HL-60 (cell line): ENCODE measurements around the gene DOCK10.
"Not testable (repeated sequence)": the region's sequence is repeated elsewhere in the genome, so short reads cannot be mapped to it uniquely, and the experiment has no call there.

Experiments used
- GABPA ChIP-seq: IDR thresholded peaks from 2 replicates; pipeline ENCODE4 v1.6.1; 2012; ENCODE audit warnings: low read depth
- POLR2AphosphoS5 ChIP-seq: IDR thresholded peaks from 2 replicates; pipeline ENCODE4 v1.6.1; 2012; ENCODE audit warnings: low read depth
- TF ChIP-seq, protein P1 (sequence below): IDR thresholded peaks from one replicate; pipeline ENCODE4 v1.5.1; 2011; ENCODE audit warnings: low read length, control low read depth, inconsistent platforms; ENCODE audit not compliant: insufficient read depth

DNA sequence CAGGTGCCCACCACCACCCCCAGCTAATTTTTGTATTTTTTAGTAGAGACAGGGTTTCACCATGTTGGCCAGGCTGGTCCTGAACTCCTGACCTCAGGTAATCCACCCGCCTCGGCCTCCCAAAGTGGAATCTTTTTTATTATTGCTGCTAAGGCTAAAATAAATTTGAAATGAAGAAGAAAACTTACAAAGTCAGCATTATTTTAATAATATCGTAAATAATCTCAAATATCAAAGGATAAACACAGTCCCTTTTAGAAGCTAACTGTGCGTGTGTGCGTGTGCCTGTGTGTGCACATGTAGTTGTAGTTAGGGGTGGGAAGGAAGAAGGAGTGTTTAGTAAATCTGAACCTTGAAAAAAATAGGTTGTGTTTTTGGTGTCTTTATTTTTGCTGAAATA lies 125.0 kb downstream of the DOCK10 start:
- TF ChIP-seq, protein P1, sequence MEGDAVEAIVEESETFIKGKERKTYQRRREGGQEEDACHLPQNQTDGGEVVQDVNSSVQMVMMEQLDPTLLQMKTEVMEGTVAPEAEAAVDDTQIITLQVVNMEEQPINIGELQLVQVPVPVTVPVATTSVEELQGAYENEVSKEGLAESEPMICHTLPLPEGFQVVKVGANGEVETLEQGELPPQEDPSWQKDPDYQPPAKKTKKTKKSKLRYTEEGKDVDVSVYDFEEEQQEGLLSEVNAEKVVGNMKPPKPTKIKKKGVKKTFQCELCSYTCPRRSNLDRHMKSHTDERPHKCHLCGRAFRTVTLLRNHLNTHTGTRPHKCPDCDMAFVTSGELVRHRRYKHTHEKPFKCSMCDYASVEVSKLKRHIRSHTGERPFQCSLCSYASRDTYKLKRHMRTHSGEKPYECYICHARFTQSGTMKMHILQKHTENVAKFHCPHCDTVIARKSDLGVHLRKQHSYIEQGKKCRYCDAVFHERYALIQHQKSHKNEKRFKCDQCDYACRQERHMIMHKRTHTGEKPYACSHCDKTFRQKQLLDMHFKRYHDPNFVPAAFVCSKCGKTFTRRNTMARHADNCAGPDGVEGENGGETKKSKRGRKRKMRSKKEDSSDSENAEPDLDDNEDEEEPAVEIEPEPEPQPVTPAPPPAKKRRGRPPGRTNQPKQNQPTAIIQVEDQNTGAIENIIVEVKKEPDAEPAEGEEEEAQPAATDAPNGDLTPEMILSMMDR = not testable (repeated sequence)
- not testable (repeated sequence) for TF ChIP-seq GABPA, POLR2AphosphoS5
